H1 (cell line): ENCODE results near the gene STAT5A. TPM values are rescaled to one million over a fixed set of nuclear protein-coding genes. Genes with fewer than 3 reads are reported as not detected.

ENCODE experiments used
- CHD2 ChIP-seq: IDR thresholded peaks from 2 replicates; pipeline ENCODE4 v1.6.1; 2012; ENCODE audit warnings: low read length, improper control_type of control experiment
- EZH2 ChIP-seq: fragments of 200-600 bp; sonication (generic); IDR thresholded peaks from 2 replicates; pipeline ENCODE4 v1.7.1; 2012; ENCODE audit warnings: low read depth, mild to moderate bottlenecking, moderate library complexity, low read length, inconsistent platforms; ENCODE audit not compliant: severe bottlenecking
- HDAC2 ChIP-seq, 2 experiments: fragments of 300-600 bp in 1 of 2; sonication (generic) in 1 of 2; IDR thresholded peaks; 2 replicates each; pipeline ENCODE4 v1.6.1; 2011 to 2012; ENCODE audit warnings: low read depth in 2 of 2, low read length in 2 of 2, mild to moderate bottlenecking in 2 of 2, moderate library complexity in 2 of 2, borderline replicate concordance in 1 of 2, inconsistent platforms in 1 of 2
- POLR2AphosphoS5 ChIP-seq: IDR thresholded peaks from 2 replicates; pipeline ENCODE4 v1.6.1; 2011; ENCODE audit warnings: low read depth, low read length
- RBBP5 ChIP-seq: IDR thresholded peaks from 2 replicates; pipeline ENCODE4 v1.7.1; 2012; ENCODE audit warnings: low read depth, mild to moderate bottlenecking, inconsistent platforms, low read length, moderate library complexity, borderline replicate concordance
- SAP30 ChIP-seq: fragments of 300-600 bp; sonication (generic); IDR thresholded peaks from 2 replicates; pipeline ENCODE4 v1.7.1; 2012; ENCODE audit warnings: low read length, moderate library complexity, mild to moderate bottlenecking, inconsistent platforms; ENCODE audit not compliant: insufficient read depth, insufficient replicate concordance
- SIRT6 ChIP-seq: IDR thresholded peaks from one replicate; pipeline ENCODE4 v1.7.1; 2012; ENCODE audit warnings: low read length, inconsistent platforms
- polyA plus RNA-seq, 7 experiments: library from polyadenylated mRNA; depleted of rRNA in 3 of 7; stranded (reverse) in 5 of 7; unstranded in 2 of 7; fragments of >200 nt in 5 of 7; fragments of 200-250 nt in 2 of 7; gene quantifications; 1 replicate in 5 of 7; 2 replicates in 1 of 7; 4 replicates in 1 of 7; pipeline versions ENCODE4 v1.2.1 to v1.2.3, GENCODE V29; 2011 to 2013; ENCODE audit warnings: missing spikeins in 2 of 7, mixed read lengths in 2 of 7
- total RNA-seq: library from RNA; stranded (reverse); fragmentation: NEBNext Ultra II Directional; extraction: Animal tissue kit (Norgen Biotek cat#: 25700); gene quantifications from 2 replicates; pipeline ENCODE4 v1.2.1, GENCODE V29; 2021
- TF ChIP-seq, protein P1 (sequence below): fragments of 300-600 bp; sonication (generic); IDR thresholded peaks from 2 replicates; pipeline ENCODE4 v1.7.1; 2012; ENCODE audit warnings: low read length, moderate library complexity, mild to moderate bottlenecking, inconsistent platforms; ENCODE audit not compliant: insufficient replicate concordance

The STAT5A gene
- total and polyA plus RNA-seq, 2 of the 8 experiments (the other 6 are each of a cell fraction or from before 2014, with no cell fraction given), result 4.2 to 5.4 TPM

DNA sequence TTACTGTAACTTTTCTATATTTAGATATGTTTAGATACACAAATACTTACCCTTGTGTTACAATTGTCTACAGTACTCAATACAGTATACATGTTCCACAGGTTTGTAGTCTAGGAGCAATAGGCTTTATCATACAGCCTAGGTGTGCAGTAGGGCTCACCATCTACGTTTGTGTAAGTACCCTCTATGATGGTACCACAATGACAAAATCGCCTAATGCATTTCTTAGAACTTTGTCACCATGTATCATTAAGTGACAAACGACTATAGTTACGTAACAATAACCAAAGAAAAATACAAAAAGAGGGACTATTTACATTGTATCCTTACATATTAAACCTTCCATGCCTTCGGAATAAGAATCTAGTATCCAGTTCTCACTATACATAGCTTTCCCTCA, 20.1 kb upstream of the STAT5A start (continued):
- TF ChIP-seq, protein P1, sequence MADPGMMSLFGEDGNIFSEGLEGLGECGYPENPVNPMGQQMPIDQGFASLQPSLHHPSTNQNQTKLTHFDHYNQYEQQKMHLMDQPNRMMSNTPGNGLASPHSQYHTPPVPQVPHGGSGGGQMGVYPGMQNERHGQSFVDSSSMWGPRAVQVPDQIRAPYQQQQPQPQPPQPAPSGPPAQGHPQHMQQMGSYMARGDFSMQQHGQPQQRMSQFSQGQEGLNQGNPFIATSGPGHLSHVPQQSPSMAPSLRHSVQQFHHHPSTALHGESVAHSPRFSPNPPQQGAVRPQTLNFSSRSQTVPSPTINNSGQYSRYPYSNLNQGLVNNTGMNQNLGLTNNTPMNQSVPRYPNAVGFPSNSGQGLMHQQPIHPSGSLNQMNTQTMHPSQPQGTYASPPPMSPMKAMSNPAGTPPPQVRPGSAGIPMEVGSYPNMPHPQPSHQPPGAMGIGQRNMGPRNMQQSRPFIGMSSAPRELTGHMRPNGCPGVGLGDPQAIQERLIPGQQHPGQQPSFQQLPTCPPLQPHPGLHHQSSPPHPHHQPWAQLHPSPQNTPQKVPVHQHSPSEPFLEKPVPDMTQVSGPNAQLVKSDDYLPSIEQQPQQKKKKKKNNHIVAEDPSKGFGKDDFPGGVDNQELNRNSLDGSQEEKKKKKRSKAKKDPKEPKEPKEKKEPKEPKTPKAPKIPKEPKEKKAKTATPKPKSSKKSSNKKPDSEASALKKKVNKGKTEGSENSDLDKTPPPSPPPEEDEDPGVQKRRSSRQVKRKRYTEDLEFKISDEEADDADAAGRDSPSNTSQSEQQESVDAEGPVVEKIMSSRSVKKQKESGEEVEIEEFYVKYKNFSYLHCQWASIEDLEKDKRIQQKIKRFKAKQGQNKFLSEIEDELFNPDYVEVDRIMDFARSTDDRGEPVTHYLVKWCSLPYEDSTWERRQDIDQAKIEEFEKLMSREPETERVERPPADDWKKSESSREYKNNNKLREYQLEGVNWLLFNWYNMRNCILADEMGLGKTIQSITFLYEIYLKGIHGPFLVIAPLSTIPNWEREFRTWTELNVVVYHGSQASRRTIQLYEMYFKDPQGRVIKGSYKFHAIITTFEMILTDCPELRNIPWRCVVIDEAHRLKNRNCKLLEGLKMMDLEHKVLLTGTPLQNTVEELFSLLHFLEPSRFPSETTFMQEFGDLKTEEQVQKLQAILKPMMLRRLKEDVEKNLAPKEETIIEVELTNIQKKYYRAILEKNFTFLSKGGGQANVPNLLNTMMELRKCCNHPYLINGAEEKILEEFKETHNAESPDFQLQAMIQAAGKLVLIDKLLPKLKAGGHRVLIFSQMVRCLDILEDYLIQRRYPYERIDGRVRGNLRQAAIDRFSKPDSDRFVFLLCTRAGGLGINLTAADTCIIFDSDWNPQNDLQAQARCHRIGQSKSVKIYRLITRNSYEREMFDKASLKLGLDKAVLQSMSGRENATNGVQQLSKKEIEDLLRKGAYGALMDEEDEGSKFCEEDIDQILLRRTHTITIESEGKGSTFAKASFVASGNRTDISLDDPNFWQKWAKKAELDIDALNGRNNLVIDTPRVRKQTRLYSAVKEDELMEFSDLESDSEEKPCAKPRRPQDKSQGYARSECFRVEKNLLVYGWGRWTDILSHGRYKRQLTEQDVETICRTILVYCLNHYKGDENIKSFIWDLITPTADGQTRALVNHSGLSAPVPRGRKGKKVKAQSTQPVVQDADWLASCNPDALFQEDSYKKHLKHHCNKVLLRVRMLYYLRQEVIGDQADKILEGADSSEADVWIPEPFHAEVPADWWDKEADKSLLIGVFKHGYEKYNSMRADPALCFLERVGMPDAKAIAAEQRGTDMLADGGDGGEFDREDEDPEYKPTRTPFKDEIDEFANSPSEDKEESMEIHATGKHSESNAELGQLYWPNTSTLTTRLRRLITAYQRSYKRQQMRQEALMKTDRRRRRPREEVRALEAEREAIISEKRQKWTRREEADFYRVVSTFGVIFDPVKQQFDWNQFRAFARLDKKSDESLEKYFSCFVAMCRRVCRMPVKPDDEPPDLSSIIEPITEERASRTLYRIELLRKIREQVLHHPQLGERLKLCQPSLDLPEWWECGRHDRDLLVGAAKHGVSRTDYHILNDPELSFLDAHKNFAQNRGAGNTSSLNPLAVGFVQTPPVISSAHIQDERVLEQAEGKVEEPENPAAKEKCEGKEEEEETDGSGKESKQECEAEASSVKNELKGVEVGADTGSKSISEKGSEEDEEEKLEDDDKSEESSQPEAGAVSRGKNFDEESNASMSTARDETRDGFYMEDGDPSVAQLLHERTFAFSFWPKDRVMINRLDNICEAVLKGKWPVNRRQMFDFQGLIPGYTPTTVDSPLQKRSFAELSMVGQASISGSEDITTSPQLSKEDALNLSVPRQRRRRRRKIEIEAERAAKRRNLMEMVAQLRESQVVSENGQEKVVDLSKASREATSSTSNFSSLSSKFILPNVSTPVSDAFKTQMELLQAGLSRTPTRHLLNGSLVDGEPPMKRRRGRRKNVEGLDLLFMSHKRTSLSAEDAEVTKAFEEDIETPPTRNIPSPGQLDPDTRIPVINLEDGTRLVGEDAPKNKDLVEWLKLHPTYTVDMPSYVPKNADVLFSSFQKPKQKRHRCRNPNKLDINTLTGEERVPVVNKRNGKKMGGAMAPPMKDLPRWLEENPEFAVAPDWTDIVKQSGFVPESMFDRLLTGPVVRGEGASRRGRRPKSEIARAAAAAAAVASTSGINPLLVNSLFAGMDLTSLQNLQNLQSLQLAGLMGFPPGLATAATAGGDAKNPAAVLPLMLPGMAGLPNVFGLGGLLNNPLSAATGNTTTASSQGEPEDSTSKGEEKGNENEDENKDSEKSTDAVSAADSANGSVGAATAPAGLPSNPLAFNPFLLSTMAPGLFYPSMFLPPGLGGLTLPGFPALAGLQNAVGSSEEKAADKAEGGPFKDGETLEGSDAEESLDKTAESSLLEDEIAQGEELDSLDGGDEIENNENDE, result no peak
- no peak for TF ChIP-seq SIRT6
- no peak for TF ChIP-seq EZH2
- TF ChIP-seq POLR2AphosphoS5, result no peak
- TF ChIP-seq SAP30, result no peak
- no peak for TF ChIP-seq HDAC2 (IDR thresholded peaks at IDR 0.05; ENCODE audit: borderline replicate concordance in 1 of 2, low read depth in 2 of 2, low read length in 2 of 2)
- TF ChIP-seq RBBP5, result no peak
- no peak for TF ChIP-seq CHD2
